GM18508 (cell line): ENCODE results near the gene DDX39B.
A peak's percentile ranks its signal among the peaks of the same experiment; 100 is the strongest.
"Not testable (repeated sequence)": the region's sequence is repeated elsewhere in the genome, so short reads cannot be mapped to it uniquely, and the experiment has no call there.

Experiments used
- ATAC-seq: cut with Tn5 transposase; IDR thresholded peaks from one replicate; pipeline ENCODE4 v1.9.1; 2021; ENCODE audit warnings: moderate number of reproducible peaks; ENCODE audit not compliant: insufficient read depth, unreplicated experiment

DDX39B gene

GRCh38 chr6:31551371-31551770 lies 9.6 kb upstream of the DDX39B start:
- ATAC-seq, result not testable (repeated sequence)

GRCh38 chr6:31548544-31548873 lies 6.7 kb upstream of the DDX39B start:
- ATAC-seq, result no peak

- no peak for ATAC-seq
Observed at GRCh38 chr6:31547727-31548543, 6.1 kb upstream of the DDX39B start.

- no peak for ATAC-seq
Observed at GRCh38 chr6:31546958-31547726, 5.3 kb upstream of the DDX39B start, which contains the start of gene NFKBIL1. Gene NFKBIL1, plus strand, starts transcription at chr6:31547608. Its CDS starts 87 bp downstream, at chr6:31547695.

- ATAC-seq, result peak; percentile 26
Observed at GRCh38 chr6:31546339-31546957, 4.6 kb upstream of the DDX39B start, which contains the start of gene ATP6V1G2. Gene ATP6V1G2, minus strand, starts transcription at chr6:31546608. Its CDS starts 49 bp downstream, at chr6:31546559.

GRCh38 chr6:31545291-31545690 lies 3.5 kb upstream of the DDX39B start:
- ATAC-seq, result no peak

- ATAC-seq, result no peak
Observed at GRCh38 chr6:31544676-31545075, 2.9 kb upstream of the DDX39B start.

- no peak for ATAC-seq
Observed at GRCh38 chr6:31543639-31544038, 1.8 kb upstream of the DDX39B start.

- ATAC-seq, result no peak
Observed at GRCh38 chr6:31541059-31541657, 645 bp downstream of the DDX39B start.

- ATAC-seq, result no peak
Observed at GRCh38 chr6:31540640-31541039, 1.2 kb downstream of the DDX39B start.

- no peak for ATAC-seq
Observed at GRCh38 chr6:31538805-31539400, 2.9 kb downstream of the DDX39B start.

GRCh38 chr6:31535538-31536324 lies 6.1 kb downstream of the DDX39B start:
- ATAC-seq, result no peak

- ATAC-seq, result no peak
Observed at GRCh38 chr6:31534521-31535040, 7.2 kb downstream of the DDX39B start.

- ATAC-seq, result no peak
Observed at GRCh38 chr6:31534011-31534410, 7.8 kb downstream of the DDX39B start.

- ATAC-seq, result no peak
Observed at GRCh38 chr6:31533455-31533841, 8.4 kb downstream of the DDX39B start.

GRCh38 chr6:31532644-31533454 lies 9.0 kb downstream of the DDX39B start:
- no peak for ATAC-seq

GRCh38 chr6:31531771-31532643 lies 9.8 kb downstream of the DDX39B start:
- no peak for ATAC-seq
